NCI-H2107 treated with DMSO at 0.1 percent for 48 hours (cell line): ENCODE data around the gene POLDIP3.
A peak's percentile ranks its signal among the peaks of the same experiment; 100 is the strongest.
"Not testable (repeated sequence)": the region's sequence is repeated elsewhere in the genome, so short reads cannot be mapped to it uniquely, and the experiment has no call there.

ENCODE experiments used
- DNase-seq: peaks from one replicate; lab custom pipeline; 2025; ENCODE audit not compliant: unreplicated experiment; lab: John Stamatoyannopoulos, UW

The POLDIP3 gene

DNA sequence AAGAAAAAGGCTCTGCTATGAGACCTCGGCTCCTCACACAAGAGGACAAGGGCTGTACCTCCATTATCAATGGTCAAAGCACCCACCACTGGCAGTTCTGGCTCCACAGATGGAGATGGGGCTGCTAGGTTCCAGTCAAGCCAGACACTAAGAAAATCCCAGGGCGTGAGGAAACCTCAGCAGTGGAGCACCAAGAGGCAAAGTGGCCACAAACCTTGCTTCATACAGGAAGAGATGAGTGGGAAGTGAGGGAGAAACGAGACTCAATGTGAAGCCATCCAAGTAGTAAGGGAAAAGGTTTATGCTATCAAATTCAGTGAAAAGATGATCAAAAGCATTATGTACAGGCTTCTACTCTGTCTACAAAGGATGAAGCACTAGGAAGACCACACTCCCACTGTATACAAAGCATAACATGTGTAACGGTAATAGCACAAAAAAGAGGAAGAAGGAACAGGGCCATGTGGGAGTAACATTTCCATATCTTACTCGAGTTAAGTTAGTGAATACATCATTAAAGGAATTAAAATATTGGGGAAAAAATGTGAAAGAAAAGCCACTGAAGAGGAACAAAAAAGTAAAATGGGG, 27.0 kb downstream of the POLDIP3 start:
- no peak for DNase-seq

DNA sequence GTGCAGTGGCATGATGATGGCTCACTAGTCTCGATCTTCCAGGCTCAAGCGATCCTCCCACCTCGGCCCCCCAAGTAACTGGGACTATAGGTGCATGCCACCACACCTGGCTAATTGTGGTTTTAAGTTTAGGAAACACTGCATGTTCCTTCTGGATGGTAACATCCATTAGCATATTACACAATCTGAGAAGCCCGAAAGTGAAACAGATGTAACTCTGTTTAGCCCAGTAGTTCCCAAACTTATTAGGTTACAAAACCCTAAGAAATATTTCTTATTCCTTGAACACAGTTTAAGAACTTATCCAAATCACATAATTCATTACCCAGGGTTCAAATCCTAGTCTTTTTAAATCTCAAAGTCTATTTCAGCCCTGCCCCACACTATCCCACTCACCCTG, 28.3 kb downstream of the POLDIP3 start:
- no peak for DNase-seq

- DNase-seq = no peak
These were observed 29.6 kb downstream of the POLDIP3 start for GRCh38 chr22:42585096-42585495.

DNA sequence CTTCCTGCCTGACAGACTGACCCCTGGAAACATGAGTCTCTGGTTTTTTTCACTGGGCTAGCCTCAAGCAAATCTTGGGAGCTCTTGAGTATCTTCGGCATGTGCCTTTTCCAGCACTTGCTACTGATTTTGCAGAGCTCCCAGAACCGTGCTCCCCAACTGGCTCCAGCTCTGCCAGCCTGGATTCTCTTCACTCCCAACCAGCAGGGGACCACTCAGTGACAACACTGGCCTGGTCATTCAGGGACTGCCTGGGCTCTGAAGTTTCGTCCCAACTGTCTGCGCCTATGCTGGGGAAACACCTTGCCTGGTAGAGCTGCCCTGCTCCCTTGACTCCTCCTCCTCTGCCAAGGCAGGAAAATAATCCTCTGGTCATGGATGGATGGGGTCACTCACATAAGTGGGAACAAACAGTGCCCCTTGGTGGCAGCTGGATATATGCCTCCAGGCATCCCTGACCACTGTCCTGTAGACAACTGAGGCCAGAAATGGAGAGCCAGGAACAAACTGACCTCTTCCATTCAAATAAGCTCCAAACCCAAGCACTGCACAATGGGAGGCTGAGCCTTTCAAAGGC, 30.2 kb downstream of the POLDIP3 start:
- DNase-seq = no peak

- DNase-seq = no peak
These were observed 31.7 kb downstream of the POLDIP3 start for GRCh38 chr22:42582987-42583386.

DNA sequence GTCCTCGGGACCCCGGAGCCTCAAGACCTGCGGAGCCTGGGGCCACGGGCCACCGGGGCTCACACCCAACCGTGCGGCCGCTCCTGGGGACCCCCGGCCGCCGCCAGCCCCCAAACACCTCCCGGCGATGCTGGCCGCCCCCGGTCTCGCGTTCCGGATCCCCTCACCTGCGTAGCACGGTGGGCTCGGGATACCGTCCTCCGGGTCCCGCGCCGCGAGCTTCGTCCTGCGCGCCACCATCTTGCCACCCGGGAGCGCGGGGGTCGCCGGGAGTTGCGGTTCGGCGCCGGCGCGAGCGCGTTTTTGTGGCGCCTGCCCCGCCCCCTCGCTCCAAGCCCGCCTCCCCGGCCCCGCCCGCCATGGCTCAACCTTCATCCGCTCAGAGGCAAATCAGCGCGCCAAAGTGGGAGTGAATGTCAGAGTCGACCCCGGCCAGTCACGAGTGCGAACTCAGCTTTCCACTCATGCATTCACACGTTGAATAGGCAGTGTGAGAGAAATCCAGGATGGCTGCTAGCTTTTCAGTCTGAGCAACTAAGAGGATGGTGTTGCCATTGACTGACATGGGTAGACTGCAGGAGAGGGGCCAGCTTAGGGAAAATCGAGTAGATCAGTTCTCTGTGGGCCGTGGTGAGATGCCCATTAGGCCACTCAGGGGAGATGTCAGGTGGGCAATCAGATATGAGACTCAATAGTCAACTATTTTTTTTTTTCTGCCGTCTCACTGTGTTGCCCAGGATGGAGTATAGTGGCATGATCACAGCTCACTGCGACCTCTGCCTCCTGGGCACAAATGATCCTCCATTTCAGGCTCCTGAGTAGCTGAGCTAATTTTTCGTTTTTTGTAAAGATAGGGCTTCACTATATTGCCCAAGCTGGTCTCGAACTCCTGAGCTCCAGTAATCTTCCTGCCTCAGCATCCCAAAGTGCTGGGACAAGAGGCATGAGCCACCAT, 32.6 kb downstream of the POLDIP3 start:
- DNase-seq = peak; percentile 26

DNA sequence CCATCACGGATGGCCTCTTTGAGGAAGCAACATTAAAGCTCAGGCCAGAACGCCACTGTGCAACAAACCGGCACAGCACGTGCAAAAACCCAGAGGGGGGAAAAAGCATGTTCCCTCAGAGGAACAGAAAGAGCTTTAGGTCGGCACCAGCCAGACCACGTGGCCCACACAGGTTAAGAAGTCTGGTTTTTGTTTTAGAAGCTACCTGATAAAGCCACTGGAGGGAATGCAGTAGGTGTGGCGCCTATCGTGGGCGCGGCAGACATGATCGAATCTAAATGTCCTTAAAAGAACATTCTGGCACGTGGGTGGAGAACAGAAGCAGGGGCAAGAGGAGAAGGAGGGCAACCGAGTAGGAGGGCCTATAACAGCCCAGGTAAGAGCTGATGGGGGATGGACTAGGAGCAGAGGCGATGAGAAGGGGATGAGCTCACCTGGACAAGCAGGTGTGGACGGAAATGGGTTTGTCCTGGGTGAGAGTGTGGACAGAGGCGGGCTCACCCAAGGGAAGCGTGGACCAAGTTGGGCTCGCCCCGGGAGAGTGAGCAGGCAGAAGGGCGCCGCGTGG, 33.4 kb downstream of the POLDIP3 start:
- not testable (repeated sequence) for DNase-seq

GRCh38 chr22:42580040-42580439, 34.6 kb downstream of the POLDIP3 start:
- DNase-seq = not testable (repeated sequence)

- no peak for DNase-seq
These were observed 37.0 kb downstream of the POLDIP3 start for GRCh38 chr22:42577623-42578240.

DNA sequence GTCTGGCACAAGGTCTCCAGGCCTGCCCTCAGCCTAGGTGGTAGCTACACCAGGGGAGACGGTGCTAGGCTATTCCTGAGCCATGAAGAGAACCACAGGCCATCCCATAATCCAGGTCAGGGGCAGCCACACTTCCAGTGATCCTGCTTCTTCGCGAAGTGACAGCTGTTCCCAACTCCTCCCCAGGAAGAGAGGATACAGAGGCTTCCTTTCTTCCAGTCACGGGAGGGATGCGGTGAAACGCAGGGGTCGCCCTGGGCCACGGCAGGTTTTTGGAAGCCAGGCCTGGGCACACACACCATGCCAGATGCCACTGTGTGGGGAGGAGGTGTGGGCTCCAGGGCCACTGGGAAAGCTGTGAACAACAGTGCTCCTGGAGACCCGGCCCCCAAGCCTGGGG, 37.5 kb downstream of the POLDIP3 start:
- DNase-seq = not testable (repeated sequence)

GRCh38 chr22:42575996-42576574, 38.6 kb downstream of the POLDIP3 start:
- DNase-seq = not testable (repeated sequence)

- not testable (repeated sequence) for DNase-seq
These were observed 40.2 kb downstream of the POLDIP3 start for GRCh38 chr22:42574468-42574867.

GRCh38 chr22:42574046-42574445, 40.6 kb downstream of the POLDIP3 start:
- not testable (repeated sequence) for DNase-seq

- not testable (repeated sequence) for DNase-seq
These were observed 43.6 kb downstream of the POLDIP3 start for GRCh38 chr22:42571068-42571467.

GRCh38 chr22:42570580-42570979, 44.1 kb downstream of the POLDIP3 start:
- not testable (repeated sequence) for DNase-seq

DNA sequence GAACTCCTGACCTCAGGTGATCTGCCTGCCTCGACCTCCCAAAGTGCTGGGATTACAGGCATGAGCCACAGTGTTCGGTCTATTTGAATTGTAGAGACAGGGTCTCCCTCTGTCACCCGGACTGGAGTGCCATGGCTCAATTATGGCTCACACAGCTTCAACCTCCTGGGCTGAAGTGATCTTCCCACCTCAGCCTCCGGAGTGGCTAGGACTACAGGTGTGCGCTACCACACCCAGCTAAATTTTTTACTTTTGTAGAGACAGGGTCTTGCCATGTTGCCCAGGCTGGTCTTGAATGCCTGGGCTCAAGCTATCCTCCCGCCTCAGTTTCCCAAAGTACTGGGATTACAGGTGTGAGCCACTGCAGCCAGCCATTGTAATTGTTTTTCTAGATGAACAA, 46.7 kb downstream of the POLDIP3 start:
- DNase-seq = not testable (repeated sequence)

DNA sequence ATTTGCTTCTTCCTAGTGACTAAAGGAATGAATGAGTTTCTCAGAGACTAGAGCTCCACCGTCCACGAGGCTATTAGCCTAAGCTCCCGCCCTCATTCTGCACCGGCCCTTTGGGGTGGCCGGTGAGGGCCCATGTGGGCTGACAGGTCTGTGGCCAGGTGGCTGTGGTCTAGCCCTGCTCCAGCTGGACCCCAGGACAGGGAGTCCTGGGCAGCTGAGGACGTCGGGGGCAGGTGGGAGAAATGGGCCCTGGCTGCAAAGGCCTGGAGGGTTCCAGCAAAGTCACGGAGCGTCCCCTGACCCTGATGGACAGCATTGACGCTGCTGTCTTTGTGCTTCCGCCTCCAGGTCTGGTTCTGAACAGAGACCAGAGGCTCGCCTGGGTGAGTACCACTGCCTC, 48.7 kb downstream of the POLDIP3 start:
- DNase-seq = no peak

- no peak for DNase-seq
These were observed 50.0 kb downstream of the POLDIP3 start for GRCh38 chr22:42564699-42565098.

DNA sequence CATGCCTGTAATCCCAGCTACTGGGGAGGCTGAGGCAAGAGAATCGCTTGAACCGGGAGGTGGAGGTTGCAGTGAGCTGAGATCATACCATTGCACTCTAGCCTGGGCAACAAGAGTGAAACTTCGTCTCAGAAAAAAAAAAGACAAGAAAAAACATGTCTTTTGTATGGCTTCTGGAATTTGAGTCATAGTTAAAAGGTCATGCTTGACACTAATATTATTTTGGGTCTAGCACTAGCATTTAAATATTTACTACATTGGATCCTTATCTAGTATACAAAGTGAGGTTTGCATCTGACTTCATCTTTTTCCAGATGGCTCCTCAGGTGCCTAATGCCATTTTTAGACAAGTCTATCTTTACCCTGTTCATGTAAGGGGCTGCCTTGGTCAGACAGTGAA, 50.7 kb downstream of the POLDIP3 start:
- DNase-seq = not testable (repeated sequence)

- DNase-seq = no peak
These were observed 52.0 kb downstream of the POLDIP3 start for GRCh38 chr22:42562684-42563083.

GRCh38 chr22:42562279-42562678, 52.4 kb downstream of the POLDIP3 start:
- no peak for DNase-seq
